Sigmoid colon (tissue), 7 donors: ENCODE data around the gene PLCD1. TPM values are rescaled to one million over a fixed set of nuclear protein-coding genes. Genes with fewer than 3 reads are reported as not detected.

Source experiments
- DNase-seq: peaks from one replicate; pipeline ENCODE4 v3.0.0-alpha.2; 2019
- H3K27ac ChIP-seq, 4 donors: fragments of 200-600 bp; sonication (generic); one replicate each; pipeline ENCODE4 v1.5.1; 2016 to 2019; ENCODE audit warnings: mild to moderate bottlenecking in 1 of 4
- H3K27me3 ChIP-seq, 3 donors: fragments of 200-600 bp; sonication (generic); one replicate each; pipeline ENCODE4 v1.5.1; 2019; ENCODE audit warnings: mild to moderate bottlenecking in 1 of 3
- H3K36me3 ChIP-seq, 4 donors: fragments of 200-600 bp; sonication (generic); one replicate each; pipeline ENCODE4 v1.5.1; 2016 to 2019
- H3K4me1 ChIP-seq, 4 donors: fragments of 200-600 bp; sonication (generic); one replicate each; pipeline ENCODE4 v1.5.1; 2017 to 2019
- H3K4me3 ChIP-seq, 4 donors: fragments of 200-600 bp; sonication (generic); one replicate each; pipeline ENCODE4 v1.5.1; 2017 to 2019; ENCODE audit warnings: mild to moderate bottlenecking in 2 of 4, moderate library complexity in 1 of 4
- H3K9me3 ChIP-seq, 4 donors: fragments of 200-600 bp in 3 of 4; sonication (generic) in 3 of 4; one replicate each; pipeline versions ENCODE4 v1.5.1 to v1.6.1; 2013 to 2019
- CTCF ChIP-seq, 4 experiments: fragments of 450-650 bp in 3 of 4; fragments of 200-600 bp in 1 of 4; IDR thresholded peaks; one replicate each; pipeline ENCODE4 v1.5.1; 2016 to 2019; ENCODE audit warnings: antibody characterized with exemption in 4 of 4, mild to moderate bottlenecking in 3 of 4, moderate library complexity in 2 of 4
- EP300 ChIP-seq, 4 donors: sonication (generic); formaldehyde crosslinking; IDR thresholded peaks; one replicate each; pipeline ENCODE4 v1.6.1; 2017; ENCODE audit warnings: antibody characterized with exemption in 4 of 4
- POLR2A ChIP-seq, 2 donors: fragments of 450-650 bp; IDR thresholded peaks; one replicate each; pipeline ENCODE4 v1.6.1; 2016; ENCODE audit warnings: antibody characterized with exemption in 2 of 2, mild to moderate bottlenecking in 2 of 2, moderate library complexity in 2 of 2
- POLR2AphosphoS5 ChIP-seq, 4 donors: sonication (generic); formaldehyde crosslinking; IDR thresholded peaks; one replicate each; pipeline ENCODE4 v1.6.1; 2017; ENCODE audit warnings: antibody characterized with exemption in 4 of 4
- WGBS, 2 donors: extraction: QIAGEN DNeasy Blood & Tissue Kit; methylation state at CpG; one replicate each; pipeline ENCODE4 v1.1.7; 2013; 5-methylcytosine and 5-hydroxymethylcytosine counted together
- intact Hi-C: fragments of 100-400 bp; cut with DNase I; formaldehyde crosslinking; loops from one replicate; pipeline ENCODE4 v1.15.1; 2023
- polyA plus RNA-seq, 3 donors: library from polyadenylated mRNA; stranded (reverse); fragments of 200-250 nt; gene quantifications; one replicate each; pipeline ENCODE4 v1.2.3, GENCODE V29; 2013
- total RNA-seq, 4 donors: library from RNA; depleted of rRNA; stranded (reverse); fragments of >200 nt; gene quantifications; one replicate each; pipeline ENCODE4 v1.1.0, GENCODE V29; 2016
- donor health status: healthy with polysubstance abuse.
- donor health status: Bipolar disorder and iron deficiency.
- donor health status: healthy.

Gene PLCD1
- total and polyA plus RNA-seq, 7 donors: 10.3 to 139 (median 22.7) TPM

- WGBS, 2 donors: 94% methylated on average over 7 of the region's 7 CpGs
- H3K36me3 ChIP-seq: peaks cover 0 to 54% (median 12%) of the 10 kb centered on the region in 4 donors
- intact Hi-C loops: no loop called here
Observed at GRCh38 chr3:38007754-38008090, 21.7 kb downstream of the PLCD1 start.

GRCh38 chr3:38006445-38006995 lies 22.9 kb downstream of the PLCD1 start:
- Histone ChIP-seq H3K4me3 (no peak overlapping the region), H3K27me3 (no peaks in the 10 kb centered on the region), H3K9me3 (no peaks in the 10 kb centered on the region), H3K4me1 (peaks cover 0 to 16% (median 6%) of the 10 kb centered on the region in 4 donors), H3K27ac (no peak overlapping the region), H3K36me3 (peaks cover 0 to 61% (median 12%) of the 10 kb centered on the region in 4 donors)
- intact Hi-C loops: no loop called here
- TF ChIP-seq EP300 (IDR thresholded peaks at IDR 0.05) (no peak), POLR2AphosphoS5 (IDR thresholded peaks at IDR 0.05) (no peak), POLR2A (IDR thresholded peaks at IDR 0.05) (no peak), CTCF (IDR thresholded peaks at IDR 0.05) (no peak)
- 93% methylated on average over 16 of the region's 16 CpGs for WGBS, 2 donors
- no peak for DNase-seq

More at GRCh38 chr3:38007754-38008090, 21.7 kb downstream of the PLCD1 start:
- H3K4me1 ChIP-seq: peaks cover 0 to 16% (median 6%) of the 10 kb centered on the region in 4 donors
- no peaks in the 10 kb centered on the region for H3K27me3 ChIP-seq
- H3K4me3 ChIP-seq: no peak overlapping the region
- no peak for TF ChIP-seq CTCF (IDR thresholded peaks at IDR 0.05)
- no peak for TF ChIP-seq POLR2A (IDR thresholded peaks at IDR 0.05)
- TF ChIP-seq POLR2AphosphoS5 (IDR thresholded peaks at IDR 0.05): no peak
- TF ChIP-seq EP300 (IDR thresholded peaks at IDR 0.05): no peak
- H3K9me3 ChIP-seq: no peaks in the 10 kb centered on the region
- DNase-seq: no peak
- no peak overlapping the region for H3K27ac ChIP-seq

- no peak overlapping the region for H3K4me3 ChIP-seq
- H3K27me3 ChIP-seq: no peaks in the 10 kb centered on the region
- intact Hi-C loops: no loop called here
- TF ChIP-seq POLR2A (IDR thresholded peaks at IDR 0.05) (no peak), EP300 (IDR thresholded peaks at IDR 0.05) (no peak), CTCF (IDR thresholded peaks at IDR 0.05) (no peak), POLR2AphosphoS5 (IDR thresholded peaks at IDR 0.05) (no peak)
- H3K36me3 ChIP-seq: peaks cover 0 to 60% (median 12%) of the 10 kb centered on the region in 4 donors
- WGBS, 2 donors: 67 to 87% methylated on average over 5 of the region's 5 CpGs
- H3K27ac ChIP-seq: no peak overlapping the region
- H3K9me3 ChIP-seq: no peaks in the 10 kb centered on the region
- no peak for DNase-seq
- H3K4me1 ChIP-seq: peaks cover 0 to 16% (median 6%) of the 10 kb centered on the region in 4 donors
Observed at GRCh38 chr3:38006031-38006430, 23.4 kb downstream of the PLCD1 start.

- Histone ChIP-seq H3K27me3 (no peaks in the 10 kb centered on the region), H3K4me1 (peaks cover 0 to 16% (median 6%) of the 10 kb centered on the region in 4 donors), H3K4me3 (no peak overlapping the region), H3K9me3 (no peaks in the 10 kb centered on the region), H3K36me3 (peaks cover 0 to 54% (median 12%) of the 10 kb centered on the region in 4 donors), H3K27ac (peak overlapping the region in 3 of 4 donors; percentile 11 to 46 (median 25))
- 21 to 65% methylated on average over 15 of the region's 15 CpGs for WGBS, 2 donors
- no peak for DNase-seq
- TF ChIP-seq POLR2A (IDR thresholded peaks at IDR 0.05) (no peak), EP300 (IDR thresholded peaks at IDR 0.05) (no peak), POLR2AphosphoS5 (IDR thresholded peaks at IDR 0.05) (no peak), CTCF (IDR thresholded peaks at IDR 0.05) (no peak)
- intact Hi-C loops: no loop called here
Observed at GRCh38 chr3:38005076-38006020, 24.1 kb downstream of the PLCD1 start.
